ENCODE results near the gene FOLR2. TPM values are rescaled to one million over a fixed set of nuclear protein-coding genes. Genes with fewer than 3 reads are reported as not detected.

Gene FOLR2
- total RNA-seq, 4 donors from 2014 or later = 52.5 to 128 (median 95.5) TPM

DNA sequence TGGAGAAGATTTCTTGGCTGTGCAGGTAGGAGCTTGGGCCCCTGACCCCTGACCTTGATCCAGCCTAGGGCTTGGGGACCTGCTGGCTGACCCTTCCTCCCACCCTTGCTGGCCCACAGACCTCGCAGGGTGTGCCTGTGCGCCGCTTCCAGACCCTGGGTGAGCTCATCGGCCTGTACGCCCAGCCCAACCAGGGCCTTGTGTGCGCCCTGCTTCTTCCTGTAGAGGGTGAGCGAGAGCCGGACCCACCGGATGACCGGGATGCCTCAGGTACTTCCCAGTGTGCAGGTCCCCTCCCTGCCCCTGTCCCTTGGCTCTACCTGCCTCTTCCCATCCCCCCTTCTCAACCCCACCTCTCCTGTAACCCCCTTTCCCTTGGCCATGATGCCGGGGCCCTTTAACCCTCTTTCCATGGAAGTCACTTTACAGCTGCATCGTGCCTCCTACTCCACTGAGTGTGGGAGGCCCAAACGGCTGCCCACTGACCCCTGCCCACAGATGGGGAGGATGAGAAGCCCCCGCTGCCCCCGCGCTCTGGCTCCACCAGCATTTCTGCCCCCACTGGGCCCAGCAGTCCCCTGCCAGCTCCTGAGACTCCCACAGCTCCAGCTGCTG lies 11.7 kb downstream of the FOLR2 start:
- ATAC-seq (ENCODE audit: low FRiP score) (no peak), DNase-seq (ENCODE audit: low spot score) (no peak)
- TF ChIP-seq, protein P1, sequence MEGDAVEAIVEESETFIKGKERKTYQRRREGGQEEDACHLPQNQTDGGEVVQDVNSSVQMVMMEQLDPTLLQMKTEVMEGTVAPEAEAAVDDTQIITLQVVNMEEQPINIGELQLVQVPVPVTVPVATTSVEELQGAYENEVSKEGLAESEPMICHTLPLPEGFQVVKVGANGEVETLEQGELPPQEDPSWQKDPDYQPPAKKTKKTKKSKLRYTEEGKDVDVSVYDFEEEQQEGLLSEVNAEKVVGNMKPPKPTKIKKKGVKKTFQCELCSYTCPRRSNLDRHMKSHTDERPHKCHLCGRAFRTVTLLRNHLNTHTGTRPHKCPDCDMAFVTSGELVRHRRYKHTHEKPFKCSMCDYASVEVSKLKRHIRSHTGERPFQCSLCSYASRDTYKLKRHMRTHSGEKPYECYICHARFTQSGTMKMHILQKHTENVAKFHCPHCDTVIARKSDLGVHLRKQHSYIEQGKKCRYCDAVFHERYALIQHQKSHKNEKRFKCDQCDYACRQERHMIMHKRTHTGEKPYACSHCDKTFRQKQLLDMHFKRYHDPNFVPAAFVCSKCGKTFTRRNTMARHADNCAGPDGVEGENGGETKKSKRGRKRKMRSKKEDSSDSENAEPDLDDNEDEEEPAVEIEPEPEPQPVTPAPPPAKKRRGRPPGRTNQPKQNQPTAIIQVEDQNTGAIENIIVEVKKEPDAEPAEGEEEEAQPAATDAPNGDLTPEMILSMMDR (IDR thresholded peaks at IDR 0.05) = no peak

DNA sequence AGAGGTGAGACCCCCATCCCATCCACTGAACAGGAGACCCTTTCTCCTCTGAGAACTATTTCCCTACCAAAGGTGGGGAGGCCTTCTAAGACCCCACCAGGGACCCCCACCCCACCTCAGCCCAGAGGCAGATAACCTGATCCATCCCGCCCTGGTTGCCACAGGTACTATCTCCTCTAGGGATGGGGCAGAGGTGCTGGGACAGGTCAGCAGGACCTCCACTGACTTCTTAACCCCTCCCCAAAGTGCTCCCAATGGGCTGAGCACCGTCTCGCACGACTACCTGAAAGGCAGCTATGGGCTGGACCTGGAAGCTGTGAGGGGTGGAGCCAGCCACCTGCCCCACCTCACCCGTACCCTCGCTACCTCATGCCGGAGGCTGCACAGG lies 12.2 kb downstream of the FOLR2 start:
- ATAC-seq (ENCODE audit: low FRiP score) (no peak), DNase-seq (ENCODE audit: low spot score) (no peak)
- TF ChIP-seq, protein P1 (IDR thresholded peaks at IDR 0.05) = no peak

DNA sequence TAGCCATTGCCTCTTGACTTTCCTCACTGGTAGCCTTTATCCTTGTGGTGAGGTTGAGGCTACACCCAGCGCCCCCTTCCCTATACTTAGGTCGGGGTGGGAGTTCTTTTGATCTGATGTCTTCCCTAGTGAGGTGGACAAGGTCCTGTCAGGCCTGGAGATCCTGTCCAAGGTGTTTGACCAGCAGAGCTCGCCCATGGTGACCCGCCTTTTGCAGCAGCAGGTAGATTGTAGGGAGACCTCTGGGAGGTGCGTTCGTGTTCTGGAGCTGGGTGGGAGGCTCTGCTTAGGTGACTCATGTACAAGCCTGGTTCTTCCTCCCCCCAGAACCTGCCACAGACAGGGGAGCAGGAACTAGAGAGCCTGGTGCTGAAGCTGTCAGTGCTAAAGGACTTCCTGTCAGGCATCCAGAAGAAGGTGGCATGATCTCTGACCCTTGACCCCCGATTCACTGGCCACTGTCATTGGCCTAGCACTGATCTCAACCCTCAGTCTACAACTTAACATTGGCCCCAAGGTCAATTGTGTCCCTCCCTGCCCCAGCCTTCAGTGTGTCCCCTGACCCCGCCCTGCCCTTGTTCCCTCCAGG lies 12.8 kb downstream of the FOLR2 start:
- no peak for DNase-seq (ENCODE audit: low spot score)
- no peak for ATAC-seq (ENCODE audit: low FRiP score)
- TF ChIP-seq, protein P1 (IDR thresholded peaks at IDR 0.05) = no peak

DNA sequence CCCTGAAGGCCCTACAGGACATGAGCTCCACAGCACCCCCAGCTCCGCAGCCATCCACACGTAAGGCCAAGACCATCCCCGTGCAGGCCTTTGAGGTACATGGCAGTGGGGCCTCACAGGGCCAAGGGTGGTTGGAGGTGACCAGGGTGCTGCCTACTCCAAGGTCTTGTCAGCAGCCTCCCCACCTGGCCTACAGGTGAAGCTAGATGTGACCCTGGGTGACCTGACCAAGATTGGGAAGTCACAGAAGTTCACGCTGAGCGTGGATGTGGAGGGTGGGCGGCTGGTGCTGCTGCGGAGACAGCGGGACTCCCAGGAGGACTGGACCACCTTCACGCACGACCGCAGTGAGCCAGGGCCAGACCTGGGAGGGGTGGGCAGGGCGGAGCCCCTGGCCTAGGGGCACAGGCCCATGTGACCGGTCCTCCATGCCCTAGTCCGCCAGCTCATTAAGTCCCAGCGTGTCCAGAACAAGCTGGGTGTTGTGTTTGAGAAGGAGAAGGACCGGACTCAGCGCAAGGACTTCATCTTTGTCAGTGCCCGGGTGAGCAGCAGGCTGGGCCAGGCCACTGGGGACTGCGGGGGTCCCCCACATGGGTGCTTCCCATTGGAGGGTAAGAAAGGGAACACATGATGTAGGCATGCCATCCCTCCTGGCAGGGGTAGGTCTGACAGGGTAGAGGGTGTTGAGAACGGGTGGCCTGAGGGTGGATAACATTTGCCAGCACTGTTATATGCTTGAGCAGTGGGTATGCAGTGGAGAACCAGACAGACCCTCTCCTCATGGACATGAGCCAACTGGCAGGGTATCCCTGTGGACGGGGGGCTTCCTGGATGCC lies 13.6 kb downstream of the FOLR2 start:
- TF ChIP-seq, protein P1 (IDR thresholded peaks at IDR 0.05) = no peak
- ATAC-seq (ENCODE audit: low FRiP score) (no peak), DNase-seq (ENCODE audit: low spot score) (no peak)

DNA sequence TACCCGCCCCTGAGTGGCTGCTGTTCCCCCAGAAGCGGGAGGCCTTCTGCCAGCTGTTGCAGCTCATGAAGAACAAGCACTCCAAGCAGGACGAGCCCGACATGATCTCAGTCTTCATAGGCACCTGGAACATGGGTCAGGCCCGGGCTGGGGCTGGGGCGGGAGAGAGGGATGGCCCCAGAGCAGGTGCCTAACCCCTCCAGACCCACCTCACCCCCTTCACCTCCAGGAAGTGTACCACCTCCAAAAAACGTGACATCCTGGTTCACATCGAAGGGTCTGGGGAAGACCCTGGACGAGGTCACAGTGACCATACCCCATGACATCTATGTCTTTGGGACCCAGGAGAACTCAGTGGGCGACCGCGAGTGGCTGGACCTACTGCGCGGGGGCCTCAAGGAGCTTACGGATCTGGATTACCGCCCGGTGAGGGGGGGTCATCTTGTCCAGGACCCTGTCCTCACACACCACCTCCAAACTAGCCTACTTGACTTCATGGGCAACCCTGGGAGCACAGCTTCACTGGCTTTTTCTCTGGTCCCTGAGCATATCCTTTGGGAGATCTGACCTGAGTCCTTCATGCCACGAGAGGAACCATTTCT lies 14.3 kb downstream of the FOLR2 start:
- TF ChIP-seq, protein P1 (IDR thresholded peaks at IDR 0.05) = no peak
- no peak for ATAC-seq (ENCODE audit: low FRiP score)
- no peak for DNase-seq (ENCODE audit: low spot score)

DNA sequence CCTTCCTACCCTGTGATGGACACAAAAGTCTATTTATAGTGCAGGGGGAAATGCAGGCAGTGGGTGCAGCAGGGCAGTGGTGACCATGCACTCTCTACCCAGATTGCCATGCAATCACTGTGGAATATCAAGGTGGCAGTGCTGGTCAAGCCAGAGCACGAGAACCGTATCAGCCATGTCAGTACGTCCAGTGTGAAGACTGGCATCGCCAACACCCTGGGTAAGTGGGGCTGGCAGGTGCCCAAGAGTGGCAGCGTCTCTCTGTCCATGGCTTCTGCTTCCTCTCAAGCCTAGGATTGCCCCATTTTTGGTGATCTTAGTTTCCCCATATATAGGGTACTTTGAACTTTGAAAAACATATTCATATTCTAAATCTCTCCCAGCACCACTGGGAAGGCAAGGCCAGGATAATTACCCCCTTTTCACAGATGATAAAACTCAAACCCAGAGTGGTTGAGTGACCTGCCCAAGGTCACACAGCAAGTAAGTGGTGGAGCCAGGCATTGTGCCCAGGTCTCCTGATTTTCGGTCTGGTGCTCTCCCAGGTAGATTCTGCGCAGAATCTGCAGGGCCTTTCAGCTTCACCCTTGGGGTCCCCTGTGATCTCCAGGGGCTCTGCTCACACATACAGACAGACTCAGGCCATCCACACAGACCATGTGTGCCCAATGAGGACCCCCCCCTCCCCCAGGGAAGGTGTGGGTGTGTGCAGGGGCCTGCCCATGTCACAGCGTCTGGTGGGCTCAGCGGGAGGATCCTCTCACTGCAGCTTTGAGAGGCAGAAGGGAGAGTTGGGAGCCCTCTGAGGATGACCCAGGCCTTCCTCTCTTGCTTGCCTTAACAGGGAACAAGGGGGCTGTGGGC lies 15.0 kb downstream of the FOLR2 start:
- TF ChIP-seq, protein P1 (IDR thresholded peaks at IDR 0.05) = no peak
- DNase-seq (ENCODE audit: low spot score) (no peak), ATAC-seq (ENCODE audit: low FRiP score) (no peak)

Data from omental fat pad (tissue), 4 donors.